ENCODE measurements around the gene RASSF7. TPM values are rescaled to one million over a fixed set of nuclear protein-coding genes. Genes with fewer than 3 reads are reported as not detected.

Gene RASSF7
- total RNA-seq, 2 experiments from 2014 or later = 15.1 to 18.0 TPM

DNA sequence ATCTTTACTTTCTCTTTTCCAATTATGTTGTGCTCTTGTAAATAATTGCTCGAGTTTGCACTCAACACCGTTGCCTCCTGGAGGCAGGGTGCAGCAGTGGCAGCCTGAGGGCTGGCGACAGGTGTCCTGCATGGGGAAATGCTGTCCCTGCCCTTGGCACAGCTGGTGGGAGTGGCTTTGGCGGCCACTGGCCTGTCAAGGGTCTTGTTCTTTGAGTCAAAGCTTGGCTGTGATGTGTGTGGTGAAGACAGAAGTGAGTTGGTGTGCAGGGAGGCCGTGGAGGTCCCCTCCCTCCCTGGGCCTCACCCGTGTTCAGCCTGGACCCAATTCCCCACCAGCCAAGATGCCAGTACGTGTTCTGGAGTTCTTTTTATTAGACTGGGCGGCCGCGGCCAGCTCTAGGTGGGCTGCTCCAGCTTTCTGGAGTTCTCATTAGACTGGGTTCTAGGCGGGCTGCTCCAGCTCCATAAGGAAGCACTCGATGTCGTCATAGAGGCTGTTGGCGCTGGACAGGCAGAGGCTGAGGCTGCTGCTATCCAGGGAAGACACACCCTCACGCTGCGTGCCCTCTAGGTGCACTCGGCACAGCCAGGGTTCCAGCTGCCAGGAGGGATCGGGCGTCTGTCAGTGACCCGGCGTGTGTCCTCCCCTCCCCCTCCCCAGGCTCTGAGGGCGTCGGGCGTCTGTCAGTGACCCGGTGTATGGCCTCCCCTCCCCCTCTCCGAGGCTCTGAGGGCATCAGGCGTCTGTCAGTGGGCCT, 51.6 kb downstream of the RASSF7 start:
- no peak overlapping the region for H2AFZ ChIP-seq (ENCODE audit: low read length)
- H3K9me3 ChIP-seq (ENCODE audit: low read length) = no peaks in the 10 kb centered on the region
- TF ChIP-seq CTCF (conservative IDR thresholded peaks at IDR 0.05; ENCODE audit: low read length) = peak; percentile 41; the same call in 1 of the 2 replicates
- TF ChIP-seq EZH2phosphoT487 (IDR thresholded peaks at IDR 0.05; ENCODE audit: borderline replicate concordance, low read depth, low read length) = no peak
- no TSS peak for BruUV-seq (replicated peaks)
- DNase-seq (ENCODE audit: low spot score) = peak; percentile 24
- H3K4me1 ChIP-seq (ENCODE audit: insufficient read depth, low read length, poor library complexity, severe bottlenecking) = peaks cover 19% of the 10 kb centered on the region
- no peak overlapping the region for H3K4me3 ChIP-seq (ENCODE audit: low read depth, low read length, poor library complexity, severe bottlenecking)
- intact Hi-C loops (cut with micrococcal nuclease; ENCODE audit: unreplicated experiment) = no loop called here
- no peaks in the 10 kb centered on the region for H3K79me2 ChIP-seq (ENCODE audit: insufficient read depth, low read depth, low read length)
- H3K4me2 ChIP-seq (ENCODE audit: low read length) = no peak overlapping the region
- 0 out of 2 replicates have a peak, but pooled peaks cover 3% of the 10 kb centered on the region for H4K20me1 ChIP-seq (ENCODE audit: insufficient read depth, low read length)
- CTCF ChIA-PET (ENCODE audit: unreplicated experiment) = no interaction called here
- H3K9me2 ChIP-seq (ENCODE audit: insufficient read depth, low read length) = no peaks in the 10 kb centered on the region
- peaks cover 60% of the 10 kb centered on the region for H3K36me3 ChIP-seq (ENCODE audit: insufficient read depth, low read length)
- POLR2A ChIA-PET = no interaction called here
- H3K27ac ChIP-seq (ENCODE audit: low read depth, low read length, poor library complexity, severe bottlenecking) = no peak overlapping the region

DNA sequence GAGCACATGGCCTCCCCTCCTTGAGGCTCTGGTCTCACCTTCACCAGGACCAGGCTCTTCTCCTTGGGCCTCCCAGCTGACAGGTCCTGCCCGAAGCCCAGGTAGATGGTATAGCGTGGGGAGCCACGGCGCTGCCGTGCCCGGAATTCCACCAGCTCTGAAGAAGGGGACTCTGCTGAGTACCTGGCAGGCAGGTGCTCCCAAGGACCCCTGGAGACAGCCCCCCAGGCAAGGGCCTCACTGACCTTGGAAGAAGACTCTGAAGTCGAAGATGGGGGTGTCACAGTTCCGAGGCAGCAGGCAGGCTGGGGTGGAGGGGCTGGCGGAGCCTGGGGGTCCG, 52.2 kb downstream of the RASSF7 start:
- ChIA-PET CTCF (ENCODE audit: unreplicated experiment) (no interaction called here), POLR2A (no interaction called here)
- Histone ChIP-seq H4K20me1 (ENCODE audit: insufficient read depth, low read length) (0 out of 2 replicates have a peak, but pooled peaks cover 3% of the 10 kb centered on the region), H3K36me3 (ENCODE audit: insufficient read depth, low read length) (peaks cover 54% of the 10 kb centered on the region), H3K4me2 (ENCODE audit: low read length) (no peak overlapping the region), H3K4me1 (ENCODE audit: insufficient read depth, low read length, poor library complexity, severe bottlenecking) (peaks cover 19% of the 10 kb centered on the region), H3K9me2 (ENCODE audit: insufficient read depth, low read length) (no peaks in the 10 kb centered on the region), H2AFZ (ENCODE audit: low read length) (no peak overlapping the region), H3K4me3 (ENCODE audit: low read depth, low read length, poor library complexity, severe bottlenecking) (no peak overlapping the region), H3K9me3 (ENCODE audit: low read length) (no peaks in the 10 kb centered on the region), H3K27ac (ENCODE audit: low read depth, low read length, poor library complexity, severe bottlenecking) (no peak overlapping the region), H3K79me2 (ENCODE audit: insufficient read depth, low read depth, low read length) (no peaks in the 10 kb centered on the region)
- BruUV-seq (replicated peaks) = no TSS peak
- DNase-seq (ENCODE audit: low spot score) = no peak
- TF ChIP-seq CTCF (conservative IDR thresholded peaks at IDR 0.05; ENCODE audit: low read length) (no peak), EZH2phosphoT487 (IDR thresholded peaks at IDR 0.05; ENCODE audit: borderline replicate concordance, low read depth, low read length) (no peak)
- intact Hi-C loops (cut with micrococcal nuclease; ENCODE audit: unreplicated experiment) = no loop called here

DNA sequence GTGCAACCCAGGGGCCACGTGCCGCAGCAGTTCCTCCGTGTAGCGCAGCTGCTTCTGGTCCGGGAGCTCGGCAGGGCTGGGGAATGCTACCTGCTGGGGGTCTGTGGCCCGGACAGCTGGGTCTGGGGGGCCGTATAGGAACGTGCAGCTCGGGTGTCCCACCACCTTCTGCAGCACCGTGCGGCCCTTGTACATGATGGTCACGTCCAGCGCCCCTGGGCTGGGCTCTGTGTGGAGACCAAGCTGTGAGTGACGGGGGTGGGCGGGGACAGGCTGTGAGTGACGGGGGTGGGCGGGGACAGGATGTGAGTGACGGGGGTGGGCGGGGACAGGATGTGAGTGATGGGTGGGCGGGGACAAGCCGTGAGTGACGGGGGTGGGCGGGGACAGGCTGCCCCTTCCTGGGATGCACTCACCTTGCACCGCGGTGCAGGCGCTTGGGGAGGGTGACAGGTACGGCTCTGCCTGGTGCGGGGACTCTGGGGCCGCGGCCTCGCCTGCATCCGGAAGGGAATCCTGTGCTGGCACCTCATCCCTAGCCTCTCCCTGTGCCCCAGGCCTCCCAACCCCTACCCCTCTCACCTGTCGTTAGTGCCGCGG, 52.7 kb downstream of the RASSF7 start:
- TF ChIP-seq EZH2phosphoT487 (IDR thresholded peaks at IDR 0.05; ENCODE audit: borderline replicate concordance, low read depth, low read length) = no peak
- no peak for TF ChIP-seq CTCF (conservative IDR thresholded peaks at IDR 0.05; ENCODE audit: low read length)
- DNase-seq (ENCODE audit: low spot score) = peak; percentile 64
- Histone ChIP-seq H4K20me1 (ENCODE audit: insufficient read depth, low read length) (0 out of 2 replicates have a peak, but pooled peaks cover 3% of the 10 kb centered on the region), H3K27ac (ENCODE audit: low read depth, low read length, poor library complexity, severe bottlenecking) (no peak overlapping the region), H3K4me2 (ENCODE audit: low read length) (no peak overlapping the region; the same call in 1 of the 2 replicates), H3K4me3 (ENCODE audit: low read depth, low read length, poor library complexity, severe bottlenecking) (no peak overlapping the region), H3K4me1 (ENCODE audit: insufficient read depth, low read length, poor library complexity, severe bottlenecking) (peaks cover 19% of the 10 kb centered on the region), H3K9me2 (ENCODE audit: insufficient read depth, low read length) (no peaks in the 10 kb centered on the region), H2AFZ (ENCODE audit: low read length) (no peak overlapping the region), H3K79me2 (ENCODE audit: insufficient read depth, low read depth, low read length) (no peaks in the 10 kb centered on the region), H3K9me3 (ENCODE audit: low read length) (no peaks in the 10 kb centered on the region), H3K36me3 (ENCODE audit: insufficient read depth, low read length) (peaks cover 49% of the 10 kb centered on the region)
- no TSS peak for BruUV-seq (replicated peaks)
- CTCF ChIA-PET (ENCODE audit: unreplicated experiment) = no interaction called here
- intact Hi-C loops (cut with micrococcal nuclease; ENCODE audit: unreplicated experiment) = no loop called here
- POLR2A ChIA-PET = no interaction called here

Data from OCI-LY7 (cell line).